Frontal cortex (tissue), 4 donors: Measurements from ENCODE around the gene FBXO10. TPM values are rescaled to one million over a fixed set of nuclear protein-coding genes. Genes with fewer than 3 reads are reported as not detected.
"Not testable (repeated sequence)": the region's sequence is repeated elsewhere in the genome, so short reads cannot be mapped to it uniquely, and the experiment has no call there.

Source experiments
- DNase-seq, 2 donors: peaks; one replicate each; pipeline ENCODE4 v3.0.0; 2012; ENCODE audit warnings: low spot score in 2 of 2
- FAIRE-seq: peaks from 2 replicates; lab custom pipeline; 2012; peaks lifted over from hg19 to GRCh38; lab: Jason Lieb, UNC
- total RNA-seq: library from RNA; depleted of rRNA; stranded (reverse); fragments of >200 nt; gene quantifications from one replicate; pipeline ENCODE4 v1.2.3, GENCODE V29; 2014
- donor health status: control.
- donor health status: control.
- donor health status: control.

The FBXO10 gene
- total RNA-seq, 1 donor from 2014 or later = 8.6 TPM

DNA sequence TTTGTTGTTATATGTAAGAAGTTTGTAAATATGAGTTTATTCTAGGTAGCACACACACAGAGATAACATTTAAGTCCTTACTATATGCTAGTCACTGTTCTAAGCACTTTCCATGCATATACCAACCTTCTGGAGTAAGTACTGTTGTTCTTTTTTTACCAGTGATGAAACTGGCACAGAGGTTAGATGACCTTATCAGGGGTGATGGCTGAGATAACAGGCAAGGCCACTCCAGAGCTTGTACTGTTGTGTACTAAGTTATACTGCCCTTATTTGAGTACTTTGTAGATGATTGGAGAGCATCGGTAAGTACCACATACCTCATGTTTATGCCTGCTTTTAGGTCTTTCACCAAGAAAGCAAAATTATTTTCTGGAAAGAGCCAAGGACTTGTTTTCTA, 84.2 kb downstream of the FBXO10 start:
- DNase-seq = no peak
- no peak for FAIRE-seq

DNA sequence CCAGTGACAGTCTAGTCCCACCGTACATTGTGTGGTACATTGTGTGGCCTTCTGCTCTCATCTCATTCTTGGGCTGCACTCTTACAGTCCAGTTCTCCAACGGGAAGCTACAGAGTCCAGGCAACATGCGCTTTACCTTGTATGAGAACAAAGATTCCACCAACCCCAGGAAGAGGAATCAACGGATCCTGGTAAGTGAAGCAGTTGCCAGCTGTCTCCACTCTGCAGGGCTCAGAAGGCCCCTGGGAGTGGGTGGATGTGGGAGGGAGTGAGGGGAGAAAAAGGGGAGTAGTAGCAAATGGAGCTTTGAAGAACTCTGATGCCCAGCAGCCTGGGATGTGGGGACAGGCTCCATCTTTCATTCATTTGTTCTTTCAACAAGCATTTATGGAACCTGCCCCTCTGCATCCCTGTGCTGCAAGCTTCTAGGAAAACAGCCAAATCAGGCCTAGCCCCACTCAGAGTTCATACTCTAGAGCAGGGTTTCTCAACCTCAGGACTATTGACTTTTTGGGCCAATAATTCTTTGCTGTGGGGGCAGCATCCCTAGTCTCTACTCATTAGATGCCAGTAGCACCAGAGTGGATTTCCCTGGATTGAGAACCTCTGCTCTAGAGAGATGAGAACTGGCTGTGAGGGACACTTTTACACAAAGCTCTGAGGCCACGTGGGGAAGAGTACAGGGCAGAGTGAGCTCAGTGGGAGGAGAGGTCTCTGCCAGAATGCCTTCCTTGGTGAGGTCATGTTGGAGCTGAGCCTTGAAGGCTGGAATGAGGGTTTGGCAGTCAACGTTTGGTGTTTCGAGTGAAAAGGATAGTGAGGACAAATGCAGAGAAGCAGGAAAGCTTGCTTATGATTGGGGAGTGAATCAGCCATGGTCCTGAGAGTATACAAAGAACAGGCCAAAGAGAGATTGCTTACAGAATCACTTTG, 89.3 kb downstream of the FBXO10 start:
- DNase-seq = no peak
- no peak for FAIRE-seq

DNA sequence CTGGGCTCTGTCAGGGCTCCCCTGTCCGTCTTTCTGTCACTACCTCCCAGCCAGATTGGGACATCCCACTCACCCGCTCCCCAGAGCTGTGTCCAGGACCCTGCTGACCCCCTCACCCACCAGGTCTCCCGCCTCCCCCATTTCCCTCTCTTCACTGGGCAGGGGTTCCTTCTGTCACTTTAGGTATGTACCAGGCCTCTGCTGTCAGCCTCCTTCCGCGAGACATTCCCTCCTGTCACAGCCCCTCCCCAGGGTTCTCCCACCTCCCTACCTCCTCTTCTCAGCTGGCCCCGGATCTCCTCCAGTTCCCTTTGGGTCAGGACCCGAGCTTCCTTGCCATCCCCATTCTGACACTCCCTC, 89.9 kb downstream of the FBXO10 start:
- no peak for DNase-seq
- FAIRE-seq = no peak

DNA sequence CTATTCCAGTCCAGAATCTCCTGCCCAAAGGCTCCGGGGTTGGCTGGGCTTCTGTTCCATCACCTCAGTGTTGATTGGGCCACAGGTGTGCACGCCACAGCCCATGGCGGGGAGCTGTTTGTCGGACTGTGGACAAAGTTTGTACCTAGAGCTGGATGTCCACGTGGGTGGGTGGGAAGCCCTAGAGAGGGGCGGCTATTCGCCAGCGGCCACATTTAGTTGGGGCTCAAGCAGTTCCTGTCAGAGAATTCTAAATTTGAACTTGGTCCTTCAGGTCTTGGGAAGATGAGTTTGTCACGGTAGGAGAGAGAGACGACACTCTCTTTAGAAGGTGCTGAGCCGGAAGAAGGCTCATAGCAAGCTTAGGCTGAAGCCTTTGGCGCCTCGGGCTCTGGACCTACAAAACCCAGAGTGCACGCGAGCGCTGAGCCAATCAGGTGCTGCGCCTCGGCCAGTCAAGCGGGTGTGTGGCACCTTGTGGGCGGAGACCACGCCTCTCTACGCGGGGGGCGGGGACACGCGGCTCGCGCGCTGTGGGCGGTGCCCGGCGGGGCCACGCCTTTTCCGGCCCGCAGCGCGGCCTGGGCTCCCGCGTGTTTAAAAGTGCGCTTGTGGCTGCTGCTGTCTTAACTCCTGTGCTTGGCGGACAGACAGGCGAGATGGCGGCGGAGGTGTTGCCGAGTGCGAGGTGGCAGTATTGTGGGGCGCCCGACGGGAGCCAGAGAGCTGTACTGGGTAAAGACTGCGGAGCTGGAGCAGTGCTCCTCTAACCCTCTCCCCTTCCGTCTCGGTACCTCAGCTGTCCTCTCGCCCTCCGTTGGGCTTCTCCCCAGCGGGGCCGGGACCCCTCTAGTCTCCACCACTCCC, 90.6 kb downstream of the FBXO10 start, which contains the start of gene POLR1E:
POLR1E (plus strand) TSS at position 560 of the 867 bp plus-strand sequence; CDS start at position 660, 100 bp downstream.
- FAIRE-seq (no peak), DNase-seq (peak; percentile 89 to 98)

DNA sequence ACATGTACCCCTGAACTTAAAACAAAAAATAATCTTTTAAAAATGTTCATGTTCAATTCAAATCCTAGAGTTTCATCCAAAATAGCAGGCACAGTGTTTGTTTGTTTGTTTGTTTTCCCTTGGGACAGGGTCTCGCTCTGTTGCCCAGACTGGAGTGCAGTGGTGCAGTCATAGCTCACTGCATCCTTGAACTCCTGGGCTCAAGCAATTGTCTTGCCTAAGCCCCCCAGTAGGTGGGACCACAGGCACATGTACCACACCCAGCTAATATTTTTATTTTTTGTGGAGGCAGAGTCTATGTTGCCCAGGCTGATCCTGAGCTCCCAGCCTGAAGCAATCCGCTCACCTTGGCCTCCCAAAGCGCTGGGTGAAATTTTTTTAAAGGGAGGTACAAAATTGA, 95.4 kb downstream of the FBXO10 start:
- no peak for FAIRE-seq
- DNase-seq = no peak

DNA sequence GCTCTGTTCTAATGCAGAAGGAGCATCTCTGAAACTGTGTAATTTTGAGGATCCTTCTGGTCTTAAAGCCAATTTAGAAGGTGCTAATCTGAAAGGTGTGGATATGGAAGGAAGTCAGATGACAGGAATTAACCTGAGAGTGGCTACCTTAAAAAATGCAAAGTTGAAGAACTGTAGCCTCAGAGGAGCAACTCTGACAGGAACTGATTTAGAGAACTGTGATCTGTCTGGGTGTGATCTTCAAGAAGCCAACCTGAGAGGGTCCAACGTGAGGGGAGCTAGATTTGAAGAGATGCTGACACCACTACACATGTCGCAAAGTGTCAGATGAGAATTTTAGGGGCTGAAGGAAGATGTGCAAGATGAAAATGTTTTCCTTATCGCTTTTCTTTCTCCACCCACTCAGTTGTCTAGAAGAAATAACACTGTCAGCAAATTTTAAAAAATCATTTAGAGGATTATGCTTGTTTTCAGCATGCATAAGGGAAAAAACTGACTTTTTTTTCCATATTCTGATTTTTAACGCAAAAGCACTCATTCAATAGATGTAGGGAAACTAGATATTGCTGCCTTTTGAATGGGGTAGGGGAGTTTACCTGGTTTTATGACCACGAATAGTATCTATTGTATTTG, 98.1 kb downstream of the FBXO10 start:
- DNase-seq, FAIRE-seq: not testable (repeated sequence)

DNA sequence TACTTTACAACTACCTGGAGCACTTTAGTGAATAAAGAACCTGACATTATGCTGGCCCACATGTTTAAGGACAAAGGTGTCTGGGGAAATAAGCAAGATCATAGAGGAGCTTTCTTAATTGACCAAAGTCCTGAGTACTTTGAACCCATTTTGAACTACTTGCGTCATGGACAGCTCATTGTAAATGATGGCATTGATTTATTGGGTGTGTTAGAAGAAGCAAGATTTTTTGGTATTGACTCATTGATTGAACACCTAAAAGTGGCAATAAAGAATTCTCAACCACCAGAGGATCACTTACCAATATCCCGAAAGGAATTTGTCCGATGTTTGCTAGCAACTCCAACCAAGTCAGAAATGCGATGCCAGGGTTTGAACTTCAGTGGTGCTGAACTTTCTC, 98.7 kb downstream of the FBXO10 start:
- not testable (repeated sequence) for FAIRE-seq, DNase-seq

DNA sequence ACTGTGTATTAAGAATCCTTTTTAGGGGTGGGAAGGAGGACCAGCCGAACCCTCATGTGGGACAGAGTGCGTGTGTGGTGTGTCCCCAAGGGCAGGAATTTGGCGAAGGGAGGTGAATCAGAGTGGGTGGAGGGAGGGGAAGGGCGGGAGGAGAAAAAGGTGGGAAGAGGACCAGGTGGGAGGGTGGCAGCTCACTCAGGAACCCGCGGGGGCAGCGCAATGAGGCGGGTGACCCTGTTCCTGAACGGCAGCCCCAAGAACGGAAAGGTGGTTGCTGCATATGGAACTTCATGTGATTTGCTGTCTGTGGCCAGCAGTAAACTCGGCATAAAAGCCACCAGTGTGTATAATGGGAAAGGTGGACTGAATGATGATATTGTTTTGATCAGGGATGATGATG, 99.2 kb downstream of the FBXO10 start:
- no peak for FAIRE-seq
- no peak for DNase-seq

DNA sequence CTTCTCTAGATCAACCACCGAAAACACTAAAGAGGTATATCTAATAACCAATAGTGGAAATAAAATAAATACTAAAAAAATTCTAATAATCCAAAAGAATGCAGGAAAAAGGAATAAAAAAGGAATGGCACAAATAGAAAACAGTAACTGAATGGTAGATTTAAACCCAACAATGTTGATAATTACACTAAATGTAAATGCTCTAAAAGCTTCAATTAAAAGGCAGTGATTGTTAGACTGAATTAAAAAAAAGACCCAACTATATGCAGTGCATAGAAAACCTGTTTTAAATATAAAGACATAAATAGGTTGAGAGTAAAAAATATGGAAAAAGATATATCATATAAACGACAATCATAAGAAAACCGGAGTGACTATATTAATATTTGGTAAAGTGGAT, 101.7 kb downstream of the FBXO10 start:
- DNase-seq (no peak), FAIRE-seq (no peak)

DNA sequence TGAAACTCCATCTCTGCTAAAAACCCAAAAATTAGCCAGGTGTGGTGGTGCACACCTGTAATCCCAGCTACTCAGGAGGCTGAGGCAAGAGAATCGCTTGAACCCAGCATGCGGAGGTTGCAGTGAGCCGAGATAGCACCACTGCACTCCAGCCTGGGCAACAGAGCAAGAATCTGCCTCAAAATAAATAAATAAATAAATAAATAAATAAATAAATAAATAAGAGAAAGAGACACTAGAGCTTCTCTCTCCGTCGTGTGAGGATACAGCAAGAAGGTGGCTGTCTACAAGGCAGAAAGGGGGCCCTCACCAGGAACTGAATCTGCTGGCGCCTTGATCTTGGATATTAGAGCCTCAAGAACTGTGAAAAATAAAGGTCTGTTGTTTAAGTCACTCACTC, 102.2 kb downstream of the FBXO10 start:
- DNase-seq, FAIRE-seq: not testable (repeated sequence)

DNA sequence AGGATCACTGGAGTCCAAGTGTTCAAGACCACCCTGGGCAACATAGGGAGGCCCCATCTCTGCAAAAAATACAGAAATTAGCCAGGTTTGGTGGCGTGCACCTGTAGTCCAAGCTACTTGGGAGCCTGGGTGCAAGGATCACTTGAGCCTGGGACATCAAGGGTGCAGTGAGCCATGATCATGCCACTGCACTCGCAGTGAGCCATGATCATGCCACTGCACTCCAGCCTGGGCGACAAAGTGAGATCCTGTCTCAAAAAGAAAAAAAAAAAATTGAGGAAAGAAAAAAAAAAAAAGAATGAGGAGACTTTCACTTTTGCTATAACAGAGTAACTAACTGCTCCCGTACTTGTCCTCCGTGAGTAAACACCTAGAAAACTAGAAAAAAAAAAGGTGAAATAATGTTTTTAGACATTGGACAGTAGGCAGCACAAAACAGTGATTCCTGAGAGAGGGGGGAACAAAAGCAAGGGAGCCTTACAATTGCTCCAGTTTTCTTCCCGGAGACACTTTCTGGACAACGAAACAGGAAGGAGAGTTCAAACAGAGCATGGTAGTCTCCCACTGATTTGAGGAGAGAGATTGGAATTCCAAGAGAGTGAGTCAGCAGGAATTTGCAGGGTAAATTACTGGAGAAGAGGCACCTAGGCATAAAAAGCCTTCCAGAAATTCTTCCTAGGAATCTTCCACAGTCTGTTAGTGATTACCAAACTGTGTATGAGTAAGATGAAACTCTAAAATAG, 104.1 kb downstream of the FBXO10 start:
- peak in 1 of 2 donors; percentile 34 for DNase-seq
- no peak for FAIRE-seq

DNA sequence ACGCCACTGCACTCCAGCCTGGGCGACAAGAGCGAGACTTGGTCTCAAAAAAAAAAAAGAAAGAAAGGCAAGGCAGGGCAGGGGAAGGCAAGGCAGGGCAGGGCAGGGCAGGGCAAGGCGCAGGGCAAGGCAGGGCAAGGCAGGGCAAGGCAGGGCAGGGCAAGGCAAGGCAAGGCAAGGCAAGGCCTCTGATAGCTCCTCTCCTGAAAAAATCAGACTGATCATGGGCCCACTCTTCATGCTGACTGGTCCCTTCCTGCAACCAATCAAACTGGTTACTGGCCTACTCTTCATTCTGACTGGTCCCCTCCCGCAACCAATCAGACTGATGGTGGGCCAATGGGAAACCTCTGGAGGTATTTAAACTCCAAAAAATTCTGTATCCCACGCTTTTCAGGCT, 107.6 kb downstream of the FBXO10 start:
- FAIRE-seq = no peak
- no peak for DNase-seq

DNA sequence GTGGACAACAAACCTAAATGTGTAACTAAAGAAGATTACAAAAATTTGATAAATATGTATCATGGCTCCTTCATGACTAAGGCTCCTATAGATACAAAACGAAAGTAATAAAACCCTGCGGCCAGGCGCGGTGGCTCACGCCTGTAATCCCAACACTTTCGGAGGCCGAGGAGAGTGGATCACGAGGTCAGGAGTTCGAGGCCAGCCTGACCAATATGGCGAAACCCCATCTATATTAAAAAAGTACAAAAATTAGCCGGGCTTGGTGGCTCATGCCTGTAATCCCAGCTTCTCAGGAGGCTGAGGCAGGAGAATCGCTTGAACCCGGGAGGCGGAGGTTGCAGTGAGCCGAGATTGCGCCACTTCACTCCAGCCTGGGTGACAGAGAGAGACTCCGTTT, 108.7 kb downstream of the FBXO10 start:
- FAIRE-seq = not testable (repeated sequence)

DNA sequence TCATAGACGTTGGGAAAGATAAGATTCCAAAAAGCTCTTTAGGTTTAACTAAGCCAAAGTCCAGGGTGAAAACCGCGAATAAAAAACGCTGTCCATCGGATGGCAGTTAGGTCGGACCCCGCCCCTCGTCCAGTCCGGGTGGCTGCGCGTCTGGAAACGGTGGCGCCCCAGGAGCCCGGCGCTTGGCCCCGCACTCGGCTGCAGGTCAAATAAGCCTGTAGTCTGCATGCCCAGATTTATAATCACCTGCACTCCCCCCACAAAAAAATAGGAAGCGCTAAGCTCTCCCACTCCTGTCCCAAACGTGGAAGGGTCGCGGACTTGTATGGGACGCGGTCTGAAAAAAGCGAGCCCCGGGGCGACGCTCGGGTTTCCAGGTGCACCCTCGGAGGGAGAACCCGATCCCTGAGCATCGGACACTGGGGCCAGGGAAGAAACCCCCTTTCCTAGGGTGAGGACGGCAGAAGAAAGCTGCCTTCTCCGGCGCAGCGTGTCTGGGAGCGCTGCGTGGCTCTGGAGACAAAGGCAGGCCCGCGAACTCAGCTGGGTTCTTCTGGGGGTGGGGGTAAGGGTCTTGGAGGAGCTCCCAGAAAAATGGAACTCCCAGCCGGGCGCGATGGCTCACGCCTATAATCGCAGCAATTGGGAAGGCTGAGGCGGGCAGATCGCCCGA, 110.0 kb downstream of the FBXO10 start:
- FAIRE-seq (no peak), DNase-seq (no peak)

More for the DNA sequence above, 108.7 kb downstream of the FBXO10 start:
- DNase-seq = not testable (repeated sequence)

DNA sequence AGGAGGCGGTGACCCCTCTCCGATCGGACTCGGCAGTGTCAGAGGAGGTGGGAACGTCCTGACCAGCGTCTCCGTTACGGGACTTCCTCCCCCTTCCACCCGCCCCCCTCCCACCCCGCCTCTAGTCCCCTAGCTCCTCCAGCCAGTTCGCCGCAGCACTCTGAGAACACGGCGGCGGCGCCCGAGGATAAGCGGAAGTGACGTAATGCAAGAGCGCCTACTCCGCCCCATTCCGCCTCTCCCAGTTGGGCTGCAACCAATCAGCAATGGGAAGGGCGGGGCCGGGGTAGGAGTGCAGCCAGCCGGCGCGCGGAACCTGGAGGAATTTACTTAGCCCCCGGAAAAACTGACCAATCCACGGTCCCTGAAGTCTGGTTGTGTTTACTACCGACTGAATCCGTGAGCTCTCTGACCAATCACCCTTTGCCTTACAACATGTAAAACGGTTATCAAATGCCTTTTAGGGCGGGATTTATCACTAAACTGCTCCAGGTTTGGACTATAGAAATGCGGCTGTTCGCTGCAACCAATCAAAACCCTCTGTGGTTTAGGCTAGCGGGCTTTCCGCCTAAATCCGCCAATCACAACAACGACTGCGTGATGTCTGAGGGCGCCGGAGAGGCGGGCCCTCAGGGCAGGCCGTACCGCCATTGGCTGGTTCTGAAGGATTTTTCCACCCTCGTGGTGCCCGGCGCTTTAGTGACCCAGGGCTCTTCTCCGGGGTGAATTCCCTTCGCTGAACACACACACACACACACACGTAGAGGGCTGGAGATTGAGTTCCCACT, 110.7 kb downstream of the FBXO10 start, which contains the start of gene ZBTB5:
ZBTB5 (minus strand) TSS at position 202 of the 788 bp plus-strand sequence. CDS start 22,899 bp downstream, outside the sequence.
- peak; percentile 90 for FAIRE-seq

DNA sequence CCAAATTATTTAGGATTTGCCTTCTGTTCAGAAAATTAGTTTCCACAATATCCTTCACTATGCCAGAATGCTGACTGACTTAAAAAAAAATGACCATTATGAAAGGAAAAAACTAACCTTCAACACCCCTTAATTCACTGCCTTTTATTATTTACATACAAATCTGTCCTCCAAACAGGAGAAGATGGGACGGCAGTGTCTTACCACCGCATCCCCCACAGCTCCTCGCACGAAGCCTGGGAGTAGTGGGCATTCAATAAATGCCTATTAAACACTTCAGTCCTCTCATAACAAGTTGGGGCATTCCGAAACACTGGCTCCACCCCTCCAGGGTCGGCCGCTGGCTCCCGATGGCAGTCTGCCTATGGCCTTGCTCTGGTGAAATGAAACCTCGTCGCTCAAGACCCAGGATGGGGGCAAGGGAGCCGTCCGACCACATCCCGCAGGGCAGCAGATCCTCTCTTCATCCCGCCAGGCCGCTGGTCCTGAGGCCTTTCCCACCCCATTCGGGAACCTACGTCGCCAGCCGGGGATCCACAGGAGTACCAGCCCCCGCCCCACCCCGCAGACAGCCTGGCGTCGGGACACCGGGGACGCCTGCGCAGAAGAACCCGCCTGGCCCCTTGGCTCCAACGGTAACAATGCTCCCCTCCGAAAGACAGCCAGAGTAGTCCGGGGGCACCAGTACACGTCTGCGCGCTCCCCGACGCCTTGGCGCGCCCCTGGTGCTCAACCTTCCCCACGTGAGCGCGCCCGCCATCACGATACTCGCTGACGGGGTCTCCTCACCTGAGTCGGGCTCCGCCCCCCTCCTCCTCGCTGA, 111.5 kb downstream of the FBXO10 start:
- peak in 1 of 2 donors; percentile 61 for DNase-seq
- no peak for FAIRE-seq

More for the DNA sequence above, 110.7 kb downstream of the FBXO10 start, which contains the start of gene ZBTB5:
- peak; percentile 88 to 94 for DNase-seq

DNA sequence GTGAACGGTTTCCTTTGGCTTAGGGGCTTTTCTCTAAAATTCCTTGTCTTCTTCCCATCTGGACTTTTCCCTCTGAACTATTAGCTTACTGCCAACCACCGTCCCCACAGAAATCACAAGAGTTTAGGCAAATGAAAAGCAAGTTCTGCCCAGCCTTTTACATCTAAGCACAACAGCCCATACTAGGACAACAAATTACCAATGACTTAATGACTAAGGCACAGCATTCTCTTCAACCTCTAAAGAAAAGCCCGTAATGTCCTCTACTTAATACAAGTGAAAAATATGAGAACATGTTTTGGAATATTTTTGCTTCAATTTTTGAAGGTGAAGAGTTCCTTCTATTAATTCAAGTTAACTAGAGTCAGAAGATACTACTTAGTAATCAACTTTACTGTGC, 112.2 kb downstream of the FBXO10 start:
- DNase-seq (no peak), FAIRE-seq (no peak)
